Kidney (tissue), 14 donors: ENCODE data around the gene ERAP2. TPM values are rescaled to one million over a fixed set of nuclear protein-coding genes. Genes with fewer than 3 reads are reported as not detected.

ENCODE experiments used
- DNase-seq, 5 donors: peaks; one replicate each; pipeline ENCODE4 v3.0.0-alpha.2; 2013 to 2020
- FAIRE-seq: peaks from 2 replicates; lab custom pipeline; 2012; peaks lifted over from hg19 to GRCh38; lab: Jason Lieb, UNC
- H3K27ac ChIP-seq, 2 donors: one replicate each; pipeline ENCODE4 v1.7.0; 2013; ENCODE audit warnings: low read depth in 2 of 2, low read length in 2 of 2, inconsistent platforms in 1 of 2
- H3K27me3 ChIP-seq: one replicate; pipeline ENCODE4 v1.7.1; 2013; ENCODE audit warnings: low read length, inconsistent platforms; ENCODE audit not compliant: control insufficient read depth, insufficient read depth
- H3K36me3 ChIP-seq, 3 donors: one replicate each; pipeline versions ENCODE4 v1.7.0 to v1.7.1; 2013; ENCODE audit warnings: low read length in 3 of 3, control low read depth in 1 of 3, inconsistent platforms in 1 of 3; ENCODE audit not compliant: insufficient read depth in 3 of 3, control insufficient read depth in 2 of 3
- H3K4me1 ChIP-seq, 3 donors: one replicate each; pipeline versions ENCODE4 v1.7.0 to v1.7.1; 2013; ENCODE audit warnings: low read length in 3 of 3, inconsistent platforms in 1 of 3, low read depth in 1 of 3; ENCODE audit not compliant: control insufficient read depth in 2 of 3, insufficient read depth in 2 of 3
- H3K4me3 ChIP-seq, 3 donors: one replicate each; pipeline versions ENCODE4 v1.7.0 to v1.8.1; 2013; ENCODE audit warnings: low read length in 3 of 3, control low read depth in 1 of 3, inconsistent platforms in 1 of 3
- H3K9ac ChIP-seq, 3 donors: one replicate each; pipeline versions ENCODE4 v1.7.0 to v1.7.1; 2013; ENCODE audit warnings: low read length in 3 of 3, control low read depth in 1 of 3, inconsistent platforms in 1 of 3
- H3K9me3 ChIP-seq, 3 donors: one replicate each; pipeline versions ENCODE4 v1.7.0 to v1.7.1; 2013; ENCODE audit warnings: low read length in 3 of 3, control low read depth in 1 of 3, inconsistent platforms in 1 of 3; ENCODE audit not compliant: control insufficient read depth in 2 of 3, insufficient read depth in 1 of 3
- intact Hi-C: fragments of 100-400 bp; cut with DNase I; formaldehyde crosslinking; loops from one replicate; pipeline ENCODE4 v1.11.1; 2022
- polyA plus RNA-seq: library from polyadenylated mRNA; stranded (reverse); fragments of 350-450 nt; fragmentation: Illumina TruSeq; extraction: RNeasy Lipid Tissue Mini Kit (QIAGEN cat#74804); gene quantifications from one replicate; pipeline ENCODE4 v1.2.3, GENCODE V29; 2014; ENCODE audit warnings: low read depth, low replicate concordance; ENCODE audit not compliant: insufficient read depth
- total RNA-seq: library from RNA; stranded (reverse); fragmentation: NEBNext Ultra II Directional; extraction: Animal tissue kit (Norgen Biotek cat#: 25700); gene quantifications from one replicate; pipeline ENCODE4 v1.2.1, GENCODE V29; 2021
- TF ChIP-seq, protein P1 (sequence below): IDR thresholded peaks from 3 replicates; pipeline ENCODE4 v1.5.1; 2012; ENCODE audit warnings: mild to moderate bottlenecking, moderate library complexity, borderline replicate concordance; ENCODE audit not compliant: insufficient read depth; ENCODE audit errors: extremely low read depth
- donor health status: control.
- donor health status: control.
- donor health status: control.
- donor health status: control.
- donor health status: control.
- donor health status: DM: yes; HTN: yes; CAD: no.
- donor health status: Normal renal cell carcinoma (clear cell type).

The ERAP2 gene
- total and polyA plus RNA-seq, 2 donors from 2014 or later = 8.2 to 13.8 TPM

DNA sequence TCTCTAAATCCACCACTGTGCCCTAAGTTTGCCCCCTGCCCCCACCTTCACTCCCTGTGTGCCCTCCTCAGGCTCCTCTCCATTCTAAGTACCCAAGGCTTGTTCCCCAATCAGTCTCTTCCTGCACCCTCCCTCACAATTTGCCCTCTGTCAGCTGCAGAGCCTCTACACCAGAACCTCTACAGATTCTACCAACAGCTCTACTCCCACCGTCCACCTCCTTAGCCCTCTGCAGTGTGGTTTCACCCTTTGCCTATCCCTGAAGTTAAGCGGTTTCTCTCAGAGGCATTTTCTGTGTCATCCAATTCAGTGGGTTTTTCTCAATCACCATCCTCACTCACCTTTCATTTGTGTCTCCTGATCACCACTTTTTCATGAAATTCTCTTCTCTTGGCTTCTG lies 13.2 kb upstream of the ERAP2 start:
- no peak for FAIRE-seq
- intact Hi-C loops = no loop called here
- Histone ChIP-seq H3K4me3 (no peak overlapping the region), H3K27ac (no peak overlapping the region), H3K9me3 (no peaks in the 10 kb centered on the region), H3K9ac (no peak overlapping the region), H3K27me3 (no peaks in the 10 kb centered on the region), H3K4me1 (no peaks in the 10 kb centered on the region), H3K36me3 (no peaks in the 10 kb centered on the region)
- TF ChIP-seq, protein P1, sequence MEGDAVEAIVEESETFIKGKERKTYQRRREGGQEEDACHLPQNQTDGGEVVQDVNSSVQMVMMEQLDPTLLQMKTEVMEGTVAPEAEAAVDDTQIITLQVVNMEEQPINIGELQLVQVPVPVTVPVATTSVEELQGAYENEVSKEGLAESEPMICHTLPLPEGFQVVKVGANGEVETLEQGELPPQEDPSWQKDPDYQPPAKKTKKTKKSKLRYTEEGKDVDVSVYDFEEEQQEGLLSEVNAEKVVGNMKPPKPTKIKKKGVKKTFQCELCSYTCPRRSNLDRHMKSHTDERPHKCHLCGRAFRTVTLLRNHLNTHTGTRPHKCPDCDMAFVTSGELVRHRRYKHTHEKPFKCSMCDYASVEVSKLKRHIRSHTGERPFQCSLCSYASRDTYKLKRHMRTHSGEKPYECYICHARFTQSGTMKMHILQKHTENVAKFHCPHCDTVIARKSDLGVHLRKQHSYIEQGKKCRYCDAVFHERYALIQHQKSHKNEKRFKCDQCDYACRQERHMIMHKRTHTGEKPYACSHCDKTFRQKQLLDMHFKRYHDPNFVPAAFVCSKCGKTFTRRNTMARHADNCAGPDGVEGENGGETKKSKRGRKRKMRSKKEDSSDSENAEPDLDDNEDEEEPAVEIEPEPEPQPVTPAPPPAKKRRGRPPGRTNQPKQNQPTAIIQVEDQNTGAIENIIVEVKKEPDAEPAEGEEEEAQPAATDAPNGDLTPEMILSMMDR = no peak
- DNase-seq = no peak

DNA sequence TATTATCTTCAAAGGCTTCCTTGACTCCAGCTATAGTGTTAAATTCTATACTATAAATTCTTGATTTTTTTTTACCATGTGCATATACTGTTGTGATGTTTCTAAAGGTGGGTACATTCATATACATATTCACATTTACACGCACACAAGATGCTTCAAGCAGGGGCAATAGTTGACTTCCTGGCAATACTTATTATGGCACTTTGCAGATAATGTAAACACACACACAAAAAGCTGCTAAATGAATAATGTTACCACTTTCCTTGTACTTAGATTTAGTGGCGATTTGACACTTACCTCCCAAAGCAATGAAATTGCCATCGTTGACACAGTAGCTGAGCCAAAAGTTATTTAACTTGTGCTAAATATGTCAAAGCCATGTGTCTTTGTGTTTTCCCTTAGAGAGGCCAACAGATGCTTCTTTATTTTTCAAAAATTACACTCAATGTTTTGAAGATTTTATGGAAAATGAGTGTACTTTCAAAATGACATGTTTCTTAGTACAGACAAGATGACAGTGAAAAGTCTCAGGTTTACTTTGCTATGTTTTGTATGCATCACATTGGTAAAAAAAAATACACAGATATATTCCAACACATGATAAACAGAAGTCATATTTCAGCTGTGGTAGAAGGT lies 12.2 kb upstream of the ERAP2 start:
- TF ChIP-seq, protein P1 = no peak
- no peaks in the 10 kb centered on the region for H3K27me3 ChIP-seq
- FAIRE-seq (no peak), DNase-seq (no peak)
- H3K36me3 ChIP-seq = no peaks in the 10 kb centered on the region
- no peak overlapping the region for H3K4me3 ChIP-seq
- H3K9ac ChIP-seq = no peak overlapping the region
- H3K27ac ChIP-seq = no peak overlapping the region
- intact Hi-C loops = no loop called here
- H3K4me1 ChIP-seq = no peaks in the 10 kb centered on the region
- H3K9me3 ChIP-seq = no peaks in the 10 kb centered on the region

DNA sequence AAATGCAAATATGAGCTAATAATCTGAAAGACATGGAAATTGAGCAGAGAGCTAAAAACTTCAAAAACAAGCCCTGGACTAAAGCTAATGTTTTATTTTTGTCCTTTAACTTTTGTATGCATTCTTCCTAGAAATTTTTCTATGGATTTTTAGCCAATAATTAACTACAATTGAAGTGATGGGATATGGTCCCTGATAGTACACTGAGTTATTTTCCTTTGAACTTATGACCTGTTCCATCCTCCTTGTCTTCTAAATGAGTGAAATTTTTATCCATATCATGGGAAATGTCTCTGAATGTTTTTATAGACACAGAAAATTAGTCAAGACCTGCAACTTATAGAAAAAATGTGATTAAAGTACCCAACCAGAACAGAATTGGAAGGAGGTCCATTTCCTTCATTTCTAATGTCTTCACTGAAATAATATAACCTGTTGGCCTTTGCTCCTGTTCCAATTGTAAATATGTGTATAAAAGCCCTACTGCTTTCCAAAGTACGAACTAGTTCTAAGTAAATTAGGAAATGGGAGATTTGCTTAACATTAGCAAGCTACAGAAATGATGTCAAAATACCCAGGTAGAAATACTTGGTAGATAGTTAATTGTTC lies 11.3 kb upstream of the ERAP2 start:
- Histone ChIP-seq H3K9ac (no peak overlapping the region), H3K9me3 (no peaks in the 10 kb centered on the region), H3K4me3 (no peak overlapping the region), H3K4me1 (no peaks in the 10 kb centered on the region), H3K27me3 (no peaks in the 10 kb centered on the region), H3K36me3 (no peaks in the 10 kb centered on the region), H3K27ac (no peak overlapping the region)
- no peak for DNase-seq
- TF ChIP-seq, protein P1 = no peak
- FAIRE-seq = no peak
- intact Hi-C loops = no loop called here
